HG02759 (cell line): ENCODE results near the gene VWA5B1.
"Not testable (repeated sequence)": the region's sequence is repeated elsewhere in the genome, so short reads cannot be mapped to it uniquely, and the experiment has no call there.

Experiments
- ATAC-seq: cut with Tn5 transposase; IDR thresholded peaks from one replicate; pipeline ENCODE4 v1.9.1; 2021; ENCODE audit warnings: mild to moderate bottlenecking, moderate library complexity; ENCODE audit not compliant: unreplicated experiment

Gene VWA5B1

GRCh38 chr1:20290624-20291597 is at the start of gene VWA5B1:
Gene VWA5B1 (plus strand): TSS chr1:20290875. CDS start chr1:20310602, 19,727 bp downstream.
- no peak for ATAC-seq

GRCh38 chr1:20242890-20243479 is 47.7 kb upstream of the VWA5B1 start:
- ATAC-seq: no peak

- ATAC-seq: no peak
Measured at GRCh38 chr1:20248971-20249612, 41.6 kb upstream of the VWA5B1 start.

- no peak for ATAC-seq
Measured at GRCh38 chr1:20250340-20250989, 40.2 kb upstream of the VWA5B1 start.

- no peak for ATAC-seq
Measured at GRCh38 chr1:20252587-20252986, 38.1 kb upstream of the VWA5B1 start.

- ATAC-seq: no peak
Measured at GRCh38 chr1:20255666-20256065, 35.0 kb upstream of the VWA5B1 start.

- no peak for ATAC-seq
Measured at GRCh38 chr1:20259646-20260045, 31.0 kb upstream of the VWA5B1 start.

- ATAC-seq: no peak
Measured at GRCh38 chr1:20261095-20261494, 29.6 kb upstream of the VWA5B1 start.

GRCh38 chr1:20262810-20263534 is 27.7 kb upstream of the VWA5B1 start:
- ATAC-seq: no peak

GRCh38 chr1:20265250-20265649 is 25.4 kb upstream of the VWA5B1 start:
- no peak for ATAC-seq

GRCh38 chr1:20266141-20266540 is 24.5 kb upstream of the VWA5B1 start:
- ATAC-seq: no peak

- ATAC-seq: no peak
Measured at GRCh38 chr1:20266642-20267041, 24.0 kb upstream of the VWA5B1 start.

GRCh38 chr1:20271498-20272400 is 18.9 kb upstream of the VWA5B1 start:
- ATAC-seq: no peak

GRCh38 chr1:20273716-20274115 is 17.0 kb upstream of the VWA5B1 start:
- not testable (repeated sequence) for ATAC-seq

- ATAC-seq: no peak
Measured at GRCh38 chr1:20275319-20275925, 15.3 kb upstream of the VWA5B1 start.

GRCh38 chr1:20276485-20277159 is 14.1 kb upstream of the VWA5B1 start:
- no peak for ATAC-seq

GRCh38 chr1:20278692-20279130 is 12.0 kb upstream of the VWA5B1 start:
- ATAC-seq: no peak

GRCh38 chr1:20279509-20279908 is 11.2 kb upstream of the VWA5B1 start:
- no peak for ATAC-seq
